ENCODE results near the gene TES.
"Not testable (repeated sequence)": the region's sequence is repeated elsewhere in the genome, so short reads cannot be mapped to it uniquely, and the experiment has no call there.

TES gene

GRCh38 chr7:116290740-116291139 lies 80.4 kb downstream of the TES start:
- DNase-seq (ENCODE audit: low spot score), result no peak

GRCh38 chr7:116291937-116292336 lies 81.6 kb downstream of the TES start:
- no peak for DNase-seq (ENCODE audit: low spot score)

- DNase-seq (ENCODE audit: low spot score), result no peak
These were observed 82.0 kb downstream of the TES start for GRCh38 chr7:116292381-116292780.

GRCh38 chr7:116293139-116293538 lies 82.8 kb downstream of the TES start:
- DNase-seq (ENCODE audit: low spot score), result no peak

GRCh38 chr7:116293633-116294032 lies 83.3 kb downstream of the TES start:
- DNase-seq (ENCODE audit: low spot score), result no peak

- not testable (repeated sequence) for DNase-seq (ENCODE audit: low spot score)
These were observed 85.6 kb downstream of the TES start for GRCh38 chr7:116295903-116296302.

- no peak for DNase-seq (ENCODE audit: low spot score)
These were observed 87.7 kb downstream of the TES start for GRCh38 chr7:116298055-116298454.

- no peak for DNase-seq (ENCODE audit: low spot score)
These were observed 88.2 kb downstream of the TES start for GRCh38 chr7:116298576-116298975.

- no peak for DNase-seq (ENCODE audit: low spot score)
These were observed 95.4 kb downstream of the TES start for GRCh38 chr7:116305485-116306408.

GRCh38 chr7:116306409-116307048 lies 96.2 kb downstream of the TES start:
- DNase-seq (ENCODE audit: low spot score), result no peak

- no peak for DNase-seq (ENCODE audit: low spot score)
These were observed 96.9 kb downstream of the TES start for GRCh38 chr7:116307253-116307652.

Measured in left forelimb (tissue), 1 donor.